ENCODE data around the gene FASTKD3.

FASTKD3 gene

DNA sequence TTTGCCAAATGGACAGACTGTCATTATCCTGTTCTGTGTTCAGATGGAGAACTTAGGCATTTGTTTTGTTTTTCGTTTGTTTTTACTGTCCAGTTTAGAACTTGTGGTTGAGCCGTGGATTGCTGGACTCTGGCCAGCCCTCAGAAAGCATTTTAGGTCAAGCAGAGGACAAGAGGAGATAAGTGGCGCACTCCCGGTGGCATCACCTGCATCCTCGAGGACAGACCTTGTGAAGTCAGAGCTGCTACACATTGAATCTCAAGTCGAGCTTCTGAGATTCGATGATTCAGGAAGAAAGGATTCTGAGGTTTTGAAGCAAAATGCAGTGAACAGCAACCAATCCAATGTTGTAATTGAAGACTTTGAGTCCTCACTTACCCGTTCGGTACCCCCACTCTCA lies 9.0 kb upstream of the FASTKD3 start:
- intact Hi-C loops (cut with DNase I; ENCODE audit: low total_unique reads): loop anchor here (10.0 kb wide), 1 partner anchor 1667 kb away; the partner anchor contains the start of gene SEMA5A
- H3K9me3 ChIP-seq: no peaks in the 10 kb centered on the region
- DNase-seq: no peak
- peaks cover 28 to 79% (median 67%) of the 10 kb centered on the region in 3 donors for H3K36me3 ChIP-seq
- H3K27ac ChIP-seq: no peak overlapping the region
- H3K4me1 ChIP-seq: peaks cover 0 to 3% (median 0%) of the 10 kb centered on the region in 4 donors
- no peak for TF ChIP-seq CTCF (IDR thresholded peaks at IDR 0.05)
- H3K27me3 ChIP-seq: no peaks in the 10 kb centered on the region
- no peak overlapping the region for H3K4me3 ChIP-seq

DNA sequence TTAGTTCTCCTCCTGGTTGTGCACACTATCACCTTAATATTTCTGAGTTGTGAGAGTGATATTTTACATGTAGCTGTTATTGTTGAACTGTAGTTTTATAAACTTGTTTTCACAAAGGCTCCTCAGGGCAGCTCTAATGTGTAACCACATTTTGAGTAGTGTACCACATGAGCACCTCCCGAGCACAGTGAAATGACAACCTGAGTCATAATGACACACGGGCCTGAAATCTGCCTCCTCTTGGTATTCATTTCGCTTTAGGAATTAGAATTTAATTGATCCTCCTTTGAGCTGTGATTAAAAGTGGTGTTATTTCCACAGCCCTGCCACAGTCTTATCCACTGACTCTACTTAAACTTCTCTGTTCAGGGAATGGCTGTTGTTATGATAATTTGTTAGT lies 8.0 kb upstream of the FASTKD3 start:
- peaks cover 0 to 3% (median 0%) of the 10 kb centered on the region in 4 donors for H3K4me1 ChIP-seq
- intact Hi-C loops (cut with DNase I; ENCODE audit: low total_unique reads): loop anchor here (10.0 kb wide), 1 partner anchor 1668 kb away; the partner anchor contains the start of gene SEMA5A
- H3K4me3 ChIP-seq: no peak overlapping the region
- DNase-seq: no peak
- H3K27me3 ChIP-seq: no peaks in the 10 kb centered on the region
- no peak overlapping the region for H3K27ac ChIP-seq
- H3K36me3 ChIP-seq: peaks cover 25 to 70% (median 58%) of the 10 kb centered on the region in 3 donors
- no peak for TF ChIP-seq CTCF (IDR thresholded peaks at IDR 0.05)
- no peaks in the 10 kb centered on the region for H3K9me3 ChIP-seq

DNA sequence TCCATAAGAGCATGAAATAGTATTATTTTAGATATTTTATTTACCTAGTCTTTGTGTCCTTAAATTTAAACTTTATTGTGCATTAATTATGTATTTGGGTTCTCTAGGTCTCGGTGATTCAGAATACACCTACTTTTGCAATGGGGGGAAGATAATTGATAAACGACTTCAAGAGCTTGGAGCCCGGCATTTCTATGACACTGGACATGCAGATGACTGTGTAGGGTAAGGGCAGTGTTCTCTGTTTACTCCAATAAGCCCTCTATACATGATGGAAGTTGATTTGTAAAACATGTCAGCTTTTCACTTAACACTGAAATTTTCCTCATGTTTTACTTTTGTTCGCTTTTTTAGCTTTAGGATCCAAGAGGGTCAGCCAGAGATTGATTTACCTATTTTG lies 6.3 kb upstream of the FASTKD3 start:
- no peaks in the 10 kb centered on the region for H3K27me3 ChIP-seq
- no peak for DNase-seq
- no peak overlapping the region for H3K4me3 ChIP-seq
- no peak for TF ChIP-seq CTCF (IDR thresholded peaks at IDR 0.05)
- H3K4me1 ChIP-seq: peaks cover 0 to 19% (median 6%) of the 10 kb centered on the region in 4 donors
- no peak overlapping the region for H3K27ac ChIP-seq
- H3K9me3 ChIP-seq: no peaks in the 10 kb centered on the region
- peaks cover 22 to 54% (median 42%) of the 10 kb centered on the region in 3 donors for H3K36me3 ChIP-seq
- intact Hi-C loops (cut with DNase I; ENCODE audit: low total_unique reads): loop anchor here (10.0 kb wide), 1 partner anchor 1670 kb away; the partner anchor contains the start of gene SEMA5A

DNA sequence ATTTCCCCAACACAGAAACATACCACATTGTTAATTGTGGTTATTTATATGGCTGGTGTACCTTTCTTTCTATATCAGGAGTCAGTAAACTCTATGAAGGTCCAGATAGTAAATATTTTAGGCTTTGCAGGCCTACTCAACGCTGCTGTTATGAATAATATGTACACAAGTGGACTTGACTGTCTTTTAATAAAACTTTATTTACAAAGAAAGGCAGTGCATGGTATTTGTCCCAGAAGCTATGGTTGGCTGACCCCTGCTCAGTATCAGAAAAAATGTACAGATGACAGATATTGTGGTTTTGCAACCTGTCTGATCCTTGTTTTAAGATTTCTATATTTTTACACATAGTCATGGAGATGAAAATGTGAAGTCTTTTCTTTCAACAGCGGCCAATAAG lies 5.8 kb upstream of the FASTKD3 start:
- Histone ChIP-seq H3K27ac (no peak overlapping the region), H3K4me1 (peaks cover 0 to 23% (median 8%) of the 10 kb centered on the region in 4 donors), H3K27me3 (no peaks in the 10 kb centered on the region), H3K4me3 (no peak overlapping the region), H3K9me3 (no peaks in the 10 kb centered on the region), H3K36me3 (peaks cover 22 to 49% (median 37%) of the 10 kb centered on the region in 3 donors)
- DNase-seq: no peak
- intact Hi-C loops (cut with DNase I; ENCODE audit: low total_unique reads): loop anchor here (10.0 kb wide), 1 partner anchor 1670 kb away; the partner anchor contains the start of gene SEMA5A
- no peak for TF ChIP-seq CTCF (IDR thresholded peaks at IDR 0.05)

- Histone ChIP-seq H3K4me1 (peaks cover 0 to 23% (median 9%) of the 10 kb centered on the region in 4 donors), H3K27me3 (no peaks in the 10 kb centered on the region), H3K9me3 (no peaks in the 10 kb centered on the region), H3K27ac (no peak overlapping the region), H3K36me3 (peaks cover 22 to 39% (median 29%) of the 10 kb centered on the region in 3 donors), H3K4me3 (no peak overlapping the region)
- TF ChIP-seq CTCF (IDR thresholded peaks at IDR 0.05): no peak
- DNase-seq: no peak
- intact Hi-C loops (cut with DNase I; ENCODE audit: low total_unique reads): loop anchor here (10.0 kb wide), 1 partner anchor 1672 kb away; the partner anchor contains the start of gene SEMA5A
Measured at GRCh38 chr5:7873216-7873615, 4.4 kb upstream of the FASTKD3 start.
